SU-DHL-6 (cell line): ENCODE results near the gene TMEM233.
A peak's percentile ranks its signal among the peaks of the same experiment; 100 is the strongest.

ENCODE experiments used
- H2AFZ ChIP-seq: fragments of 200-600 bp; sonication (generic); 2 replicates; pipeline ENCODE4 v1.6.1; 2014; ENCODE audit warnings: low read depth, mild to moderate bottlenecking, moderate library complexity, mixed read lengths, antibody characterized with exemption, low read length; ENCODE audit not compliant: severe bottlenecking
- H3F3A ChIP-seq: fragments of 200-600 bp; shearing (Covaris generic); 2 replicates; pipeline ENCODE4 v1.6.0; 2016; ENCODE audit warnings: antibody characterized with exemption, mild to moderate bottlenecking; ENCODE audit not compliant: insufficient read depth
- H3K27ac ChIP-seq: fragments of 200-600 bp; sonication (generic); 2 replicates; pipeline ENCODE4 v1.5.1; 2016; ENCODE audit warnings: low read depth, mild to moderate bottlenecking, low read length, moderate library complexity, mixed read lengths
- H3K27me3 ChIP-seq: fragments of 200-600 bp; sonication (generic), shearing (Covaris generic); 2 replicates; pipeline ENCODE4 v1.6.0; 2014; ENCODE audit warnings: mild to moderate bottlenecking, low read length
- H3K36me3 ChIP-seq: fragments of 200-600 bp; sonication (generic); 2 replicates; pipeline ENCODE4 v1.6.1; 2014; ENCODE audit warnings: mild to moderate bottlenecking, low read length, mixed read lengths
- H3K4me2 ChIP-seq: fragments of 300-600, 200-600 bp; shearing (Covaris generic), sonication (generic); 2 replicates; pipeline ENCODE4 v1.6.0; 2014; ENCODE audit warnings: low read length, low read depth, mild to moderate bottlenecking; ENCODE audit not compliant: poor library complexity, severe bottlenecking
- H3K4me3 ChIP-seq: fragments of 200-600 bp; sonication (generic); 2 replicates; pipeline ENCODE4 v1.5.1; 2014; ENCODE audit warnings: antibody characterized with exemption, low read length, mild to moderate bottlenecking, mixed read lengths; ENCODE audit not compliant: insufficient read depth, poor library complexity, severe bottlenecking
- H3K79me2 ChIP-seq: fragments of 200-600 bp; sonication (generic); 2 replicates; pipeline ENCODE4 v1.6.1; 2014; ENCODE audit warnings: mild to moderate bottlenecking, low read length, moderate library complexity; ENCODE audit not compliant: insufficient read depth
- H3K9ac ChIP-seq: fragments of 200-600 bp; sonication (generic); 2 replicates; pipeline ENCODE4 v1.7.0; 2014; ENCODE audit warnings: mild to moderate bottlenecking, low read length
- H3K9me2 ChIP-seq: fragments of 200-600 bp; sonication (generic); replicated peaks from 2 replicates; pipeline ENCODE4 v1.6.1; 2014; ENCODE audit warnings: low read length; ENCODE audit not compliant: insufficient read depth
- H3K9me3 ChIP-seq: fragments of 200-600 bp; sonication (generic); 2 replicates; pipeline ENCODE4 v1.6.1; 2014; ENCODE audit warnings: low read length, mixed read lengths; ENCODE audit not compliant: insufficient read depth
- H4K20me1 ChIP-seq: fragments of 200-600 bp; sonication (generic); 2 replicates; pipeline ENCODE4 v1.6.1; 2014; ENCODE audit warnings: low read depth, mild to moderate bottlenecking, antibody characterized with exemption, low read length, moderate library complexity, mixed read lengths
- CTCF ChIP-seq: fragments of 200-600 bp; sonication (generic); IDR thresholded peaks from one replicate; pipeline ENCODE4 v1.5.1; 2017; ENCODE audit warnings: antibody characterized with exemption, mild to moderate bottlenecking, low read length, moderate library complexity; ENCODE audit not compliant: insufficient read depth, poor library complexity, severe bottlenecking
- EZH2phosphoT487 ChIP-seq: fragments of 200-600 bp; sonication (generic), shearing (Covaris generic); conservative IDR thresholded peaks from 2 replicates; pipeline ENCODE4 v1.6.1; 2018; ENCODE audit warnings: mild to moderate bottlenecking, antibody characterized with exemption, low read length, moderate library complexity, mixed read lengths

Gene TMEM233

GRCh38 chr12:119681728-119682638 lies 88.4 kb downstream of the TMEM233 start:
- Histone ChIP-seq H3K9ac (peak overlapping the region; percentile 15; the same call in 1 of the 2 replicates), H3K9me2 (no peaks in the 10 kb centered on the region), H3F3A (peaks cover 16% of the 10 kb centered on the region), H3K4me2 (peak overlapping the region; percentile 39), H4K20me1 (no peaks in the 10 kb centered on the region), H3K36me3 (peaks cover 14% of the 10 kb centered on the region), H3K27me3 (no peaks in the 10 kb centered on the region), H2AFZ (no peak overlapping the region), H3K27ac (peak overlapping the region; percentile 70), H3K4me3 (no peak overlapping the region), H3K9me3 (no peaks in the 10 kb centered on the region), H3K79me2 (no peaks in the 10 kb centered on the region; the same call in 1 of the 2 replicates)
- TF ChIP-seq CTCF (no peak), EZH2phosphoT487 (no peak)

- Histone ChIP-seq H3K79me2 (no peaks in the 10 kb centered on the region), H3K9ac (peak overlapping the region; percentile 15; the same call in 1 of the 2 replicates), H3K27me3 (no peaks in the 10 kb centered on the region), H3F3A (peaks cover 16% of the 10 kb centered on the region), H3K27ac (peak overlapping the region; percentile 70), H2AFZ (no peak overlapping the region), H3K4me3 (no peak overlapping the region), H3K4me2 (peak overlapping the region; percentile 39), H3K9me2 (no peaks in the 10 kb centered on the region), H3K36me3 (peaks cover 10% of the 10 kb centered on the region; the same call in 1 of the 2 replicates), H4K20me1 (no peaks in the 10 kb centered on the region), H3K9me3 (no peaks in the 10 kb centered on the region)
- TF ChIP-seq EZH2phosphoT487 = no peak
- TF ChIP-seq CTCF = no peak
These were observed 89.2 kb downstream of the TMEM233 start for GRCh38 chr12:119682639-119683252.

GRCh38 chr12:119683413-119683812 lies 89.8 kb downstream of the TMEM233 start:
- Histone ChIP-seq H3K36me3 (peaks cover 8% of the 10 kb centered on the region; the same call in 1 of the 2 replicates), H3K4me2 (no peak overlapping the region), H3F3A (peaks cover 16% of the 10 kb centered on the region), H3K9me2 (no peaks in the 10 kb centered on the region), H3K79me2 (no peaks in the 10 kb centered on the region), H3K9ac (no peak overlapping the region), H3K4me3 (no peak overlapping the region), H3K9me3 (no peaks in the 10 kb centered on the region), H3K27me3 (no peaks in the 10 kb centered on the region), H2AFZ (no peak overlapping the region), H4K20me1 (no peaks in the 10 kb centered on the region), H3K27ac (no peak overlapping the region; the same call in 1 of the 2 replicates)
- no peak for TF ChIP-seq CTCF
- no peak for TF ChIP-seq EZH2phosphoT487
